Erythroblast (primary cell): ENCODE results near the gene VSIG10L2.

Experiments
- GATA1 ChIP-seq: IDR thresholded peaks from 2 replicates; pipeline ENCODE4 v1.6.1; 2011; ENCODE audit warnings: low read depth, mild to moderate bottlenecking, control low read depth, low read length, moderate library complexity
- POLR2A ChIP-seq: IDR thresholded peaks from 2 replicates; pipeline ENCODE4 v1.6.1; 2011; ENCODE audit warnings: mild to moderate bottlenecking, low read length

- no peak for TF ChIP-seq POLR2A
- TF ChIP-seq GATA1, result no peak
Measured at GRCh38 chr11:125974284-125974683, 28.4 kb downstream of the VSIG10L2 start.
